Smooth muscle cell (in vitro differentiated cells): Measurements from ENCODE around the gene NEDD4. TPM values are rescaled to one million over a fixed set of nuclear protein-coding genes. Genes with fewer than 3 reads are reported as not detected.

Source experiments
- DNase-seq: peaks from one replicate; lab custom pipeline; 2025; ENCODE audit not compliant: unreplicated experiment; lab: John Stamatoyannopoulos, UW
- H2AFZ ChIP-seq: fragments of 200-600 bp; sonication (generic); 2 replicates; pipeline ENCODE4 v1.6.0; 2016; ENCODE audit warnings: antibody characterized with exemption, low read depth, mild to moderate bottlenecking
- H3F3A ChIP-seq: fragments of 200-600 bp; sonication (generic); 2 replicates; pipeline ENCODE4 v1.6.0; 2017; ENCODE audit warnings: antibody characterized with exemption, low read depth
- H3K27ac ChIP-seq: fragments of 200-600 bp; sonication (generic); 2 replicates; pipeline ENCODE4 v1.5.1; 2016; ENCODE audit warnings: low read depth, mild to moderate bottlenecking
- H3K27me3 ChIP-seq: fragments of 200-600 bp; sonication (generic); 2 replicates; pipeline ENCODE4 v1.6.1; 2016; ENCODE audit warnings: low read depth, mild to moderate bottlenecking
- H3K36me3 ChIP-seq: fragments of 200-600 bp; sonication (generic); 2 replicates; pipeline ENCODE4 v1.5.1; 2016; ENCODE audit warnings: low read depth
- H3K4me1 ChIP-seq: fragments of 200-600 bp; sonication (generic); 2 replicates; pipeline ENCODE4 v1.5.1; 2016; ENCODE audit warnings: low read depth
- H3K4me2 ChIP-seq: fragments of 200-600 bp; sonication (generic); 2 replicates; pipeline ENCODE4 v1.6.0; 2016; ENCODE audit warnings: mild to moderate bottlenecking
- H3K4me3 ChIP-seq: fragments of 200-600 bp; sonication (generic); 2 replicates; pipeline ENCODE4 v1.5.1; 2016; ENCODE audit warnings: mild to moderate bottlenecking
- H3K79me2 ChIP-seq: fragments of 200-600 bp; sonication (generic); 2 replicates; pipeline ENCODE4 v1.6.0; 2016; ENCODE audit warnings: low read depth, mild to moderate bottlenecking
- H3K9ac ChIP-seq: fragments of 200-600 bp; sonication (generic); 2 replicates; pipeline ENCODE4 v1.6.0; 2016; ENCODE audit warnings: low read depth
- H3K9me3 ChIP-seq: fragments of 200-600 bp; sonication (generic); replicated peaks from 2 replicates; pipeline ENCODE4 v1.5.1; 2016; ENCODE audit warnings: low read depth
- H4K20me1 ChIP-seq: fragments of 200-600 bp; sonication (generic); 2 replicates; pipeline ENCODE4 v1.6.0; 2016; ENCODE audit warnings: low read depth
- CTCF ChIP-seq: fragments of 200-600 bp; sonication (generic); IDR thresholded peaks from 2 replicates; pipeline ENCODE4 v1.5.1; 2017; ENCODE audit warnings: borderline replicate concordance, mild to moderate bottlenecking, antibody characterized with exemption; ENCODE audit not compliant: insufficient read depth, poor library complexity, severe bottlenecking
- WGBS: methylation state at CpG from one replicate; pipeline ENCODE4 v1.1.7; 2016; ENCODE audit warnings: low lambda C conversion rate; 5-methylcytosine and 5-hydroxymethylcytosine counted together
- polyA plus RNA-seq: library from polyadenylated mRNA; unstranded; fragments of >200 nt; fragmentation: Nextera tagmentation; extraction: Ambion mirVana; gene quantifications from 2 replicates; pipeline ENCODE4 v1.2.1, GENCODE V29; 2016
- total RNA-seq: library from RNA; depleted of rRNA; stranded (reverse); fragments of >200 nt; gene quantifications from 2 replicates; pipeline ENCODE4 v1.2.3, GENCODE V29; 2014

NEDD4 gene
- total RNA-seq (34.5 and 39.4 TPM in 2 replicates), polyA plus RNA-seq (6.6 and 7.3 TPM in 2 replicates)

- peaks cover 42% of the 10 kb centered on the region for H3K79me2 ChIP-seq
- H3K4me2 ChIP-seq = peak within 1 kb of the TSS; percentile 93
- WGBS = under 1% methylated on average over 38 of the region's 83 CpGs
- peaks cover 25% of the 10 kb centered on the region for H3K4me1 ChIP-seq
- no peaks in the 10 kb centered on the region for H3K9me3 ChIP-seq
- H2AFZ ChIP-seq = peak within 1 kb of the TSS; percentile 85
- H3F3A ChIP-seq = peaks cover 4% of the 10 kb centered on the region
- H3K36me3 ChIP-seq = no peaks in the 10 kb centered on the region
- H3K9ac ChIP-seq = peak within 1 kb of the TSS; percentile 94
- H3K4me3 ChIP-seq = peak within 1 kb of the TSS; percentile 98
- no peaks in the 10 kb centered on the region for H3K27me3 ChIP-seq
- peak; percentile 41 for TF ChIP-seq CTCF
- H4K20me1 ChIP-seq = peaks cover 17% of the 10 kb centered on the region
- peak within 1 kb of the TSS; percentile 95 for H3K27ac ChIP-seq
- DNase-seq = peak; percentile 88
Measured at GRCh38 chr15:55993111-55993803, at the start of gene NEDD4. Gene NEDD4 (minus strand): TSS chr15:55993612. CDS start chr15:55993555, 57 bp downstream.

- Histone ChIP-seq H3K79me2 (no peaks in the 10 kb centered on the region), H3K36me3 (no peaks in the 10 kb centered on the region), H3K9ac (peak overlapping the region; percentile 89), H3K4me3 (no peak overlapping the region), H4K20me1 (no peaks in the 10 kb centered on the region), H3K27me3 (no peaks in the 10 kb centered on the region), H3K4me1 (peaks cover 5% of the 10 kb centered on the region), H2AFZ (no peak overlapping the region), H3K4me2 (no peak overlapping the region), H3K9me3 (no peaks in the 10 kb centered on the region), H3F3A (no peaks in the 10 kb centered on the region), H3K27ac (peak overlapping the region; percentile 97)
- no peak for TF ChIP-seq CTCF
- 64% methylated on average over 4 of the region's 4 CpGs for WGBS
- DNase-seq = no peak
Measured at GRCh38 chr15:56042498-56042897, 49.1 kb upstream of the NEDD4 start.

- Histone ChIP-seq H2AFZ (no peak overlapping the region), H3K36me3 (no peaks in the 10 kb centered on the region), H3K9me3 (no peaks in the 10 kb centered on the region), H3K79me2 (no peaks in the 10 kb centered on the region), H3K9ac (peak overlapping the region; percentile 89), H3F3A (no peaks in the 10 kb centered on the region), H3K27me3 (no peaks in the 10 kb centered on the region), H3K27ac (peak overlapping the region; percentile 97), H4K20me1 (no peaks in the 10 kb centered on the region), H3K4me3 (no peak overlapping the region), H3K4me2 (no peak overlapping the region), H3K4me1 (peaks cover 5% of the 10 kb centered on the region)
- WGBS = 57% methylated on average over 1 of the region's 1 CpG
- no peak for DNase-seq
- no peak for TF ChIP-seq CTCF
Measured at GRCh38 chr15:56042031-56042430, 48.6 kb upstream of the NEDD4 start.
